ENCODE results near the gene QKI. TPM values are rescaled to one million over a fixed set of nuclear protein-coding genes. Genes with fewer than 3 reads are reported as not detected.

The QKI gene
- total RNA-seq, 6 experiments from 2014 or later, result 47.6 to 80.8 (median 76.3) TPM

DNA sequence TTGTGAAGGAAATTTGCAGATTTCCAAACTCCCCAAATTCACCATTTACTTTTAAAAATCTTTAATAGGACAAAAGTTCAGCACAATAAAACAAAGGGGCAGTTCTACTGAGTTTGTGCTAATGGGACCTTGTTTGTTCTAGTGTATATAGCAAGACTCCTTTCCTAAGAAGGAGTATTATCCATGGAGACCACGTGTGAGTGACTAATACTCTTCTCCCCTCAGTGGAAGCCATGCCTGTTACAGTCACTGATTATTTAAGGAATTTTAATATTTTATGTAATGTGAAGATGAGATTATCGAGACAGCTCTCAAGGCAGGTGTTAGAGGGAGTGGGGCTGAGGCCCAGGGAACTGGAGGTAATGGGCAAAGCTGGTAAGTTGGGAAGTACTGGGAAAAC lies 16.4 kb upstream of the QKI start:
- H3K9me3 ChIP-seq, result no peaks in the 10 kb centered on the region
- peaks cover 0 to 3% (median 0%) of the 10 kb centered on the region in 4 donors for H3K4me1 ChIP-seq
- intact Hi-C loops (cut with DNase I), result no loop called here
- ATAC-seq, result no peak
- H3K4me3 ChIP-seq, result no peak overlapping the region
- 91% methylated on average over 2 of the region's 2 CpGs for WGBS (ENCODE audit: insufficient coverage, low coverage, low lambda C conversion rate, missing lambda C conversion rate)
- H3K27ac ChIP-seq, result no peak overlapping the region
- TF ChIP-seq, protein P1, sequence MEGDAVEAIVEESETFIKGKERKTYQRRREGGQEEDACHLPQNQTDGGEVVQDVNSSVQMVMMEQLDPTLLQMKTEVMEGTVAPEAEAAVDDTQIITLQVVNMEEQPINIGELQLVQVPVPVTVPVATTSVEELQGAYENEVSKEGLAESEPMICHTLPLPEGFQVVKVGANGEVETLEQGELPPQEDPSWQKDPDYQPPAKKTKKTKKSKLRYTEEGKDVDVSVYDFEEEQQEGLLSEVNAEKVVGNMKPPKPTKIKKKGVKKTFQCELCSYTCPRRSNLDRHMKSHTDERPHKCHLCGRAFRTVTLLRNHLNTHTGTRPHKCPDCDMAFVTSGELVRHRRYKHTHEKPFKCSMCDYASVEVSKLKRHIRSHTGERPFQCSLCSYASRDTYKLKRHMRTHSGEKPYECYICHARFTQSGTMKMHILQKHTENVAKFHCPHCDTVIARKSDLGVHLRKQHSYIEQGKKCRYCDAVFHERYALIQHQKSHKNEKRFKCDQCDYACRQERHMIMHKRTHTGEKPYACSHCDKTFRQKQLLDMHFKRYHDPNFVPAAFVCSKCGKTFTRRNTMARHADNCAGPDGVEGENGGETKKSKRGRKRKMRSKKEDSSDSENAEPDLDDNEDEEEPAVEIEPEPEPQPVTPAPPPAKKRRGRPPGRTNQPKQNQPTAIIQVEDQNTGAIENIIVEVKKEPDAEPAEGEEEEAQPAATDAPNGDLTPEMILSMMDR (IDR thresholded peaks at IDR 0.05), result no peak
- no peak for TF ChIP-seq POLR2A (IDR thresholded peaks at IDR 0.05)
- H3K27me3 ChIP-seq, result no peaks in the 10 kb centered on the region
- DNase-seq, result no peak
- no peaks in the 10 kb centered on the region for H3K36me3 ChIP-seq

DNA sequence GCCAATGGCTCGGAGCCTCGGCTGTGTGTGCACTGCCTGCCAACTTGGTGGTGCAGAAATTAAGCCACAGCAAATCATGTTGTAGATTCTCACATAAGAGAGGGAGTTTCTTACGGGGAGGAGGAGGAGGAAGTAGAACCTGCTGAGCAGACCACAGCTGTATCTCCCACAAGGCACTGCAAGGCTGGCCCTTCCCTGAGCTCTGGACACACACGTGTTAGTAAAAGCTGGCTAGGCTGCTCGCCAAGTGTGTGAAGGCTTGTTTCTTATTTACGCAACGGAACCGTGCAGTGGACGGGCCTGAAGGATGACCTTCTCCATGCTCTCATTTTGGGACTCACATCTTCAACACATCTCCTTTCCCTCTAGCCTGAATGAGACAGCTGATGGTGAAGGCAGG lies 15.7 kb upstream of the QKI start:
- no peaks in the 10 kb centered on the region for H3K27me3 ChIP-seq
- intact Hi-C loops (cut with DNase I), result no loop called here
- peaks cover 0 to 3% (median 0%) of the 10 kb centered on the region in 4 donors for H3K4me1 ChIP-seq
- TF ChIP-seq, protein P1 (IDR thresholded peaks at IDR 0.05), result no peak
- TF ChIP-seq POLR2A (IDR thresholded peaks at IDR 0.05), result no peak
- H3K4me3 ChIP-seq, result no peak overlapping the region
- peak; percentile 54 to 69 (median 62) for ATAC-seq
- H3K27ac ChIP-seq, result no peak overlapping the region
- H3K9me3 ChIP-seq, result no peaks in the 10 kb centered on the region
- peak in 2 of 3 donors; percentile 59 to 72 for DNase-seq
- no peaks in the 10 kb centered on the region for H3K36me3 ChIP-seq
- WGBS (ENCODE audit: insufficient coverage, low coverage, low lambda C conversion rate, missing lambda C conversion rate), result 42% methylated on average over 2 of the region's 9 CpGs

DNA sequence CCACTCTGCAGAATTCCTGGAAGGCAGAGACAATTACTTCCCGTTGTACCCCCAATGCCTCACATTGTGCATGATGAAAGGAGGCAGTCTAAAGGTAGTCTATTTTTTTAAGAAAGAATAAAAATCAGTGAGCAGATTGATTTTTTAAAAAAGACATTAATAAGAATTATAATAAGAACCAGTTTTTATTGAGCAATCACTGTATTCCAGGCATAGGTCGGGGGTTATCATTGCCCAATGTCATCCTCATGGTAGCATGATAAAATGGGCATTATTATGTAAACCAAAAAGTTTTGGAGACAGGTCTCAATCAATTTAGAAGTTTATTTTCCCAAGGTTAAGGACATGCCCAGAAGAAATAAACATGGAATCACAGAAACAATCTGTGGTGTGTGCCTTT lies 14.0 kb upstream of the QKI start:
- Histone ChIP-seq H3K9me3 (no peaks in the 10 kb centered on the region), H3K27ac (no peak overlapping the region), H3K36me3 (no peaks in the 10 kb centered on the region), H3K4me3 (no peak overlapping the region), H3K4me1 (peaks cover 0 to 14% (median 5%) of the 10 kb centered on the region in 4 donors), H3K27me3 (no peaks in the 10 kb centered on the region)
- DNase-seq, result no peak
- intact Hi-C loops (cut with DNase I), result no loop called here
- no peak for ATAC-seq
- 67% methylated on average over 2 of the region's 2 CpGs for WGBS (ENCODE audit: insufficient coverage, low coverage, low lambda C conversion rate, missing lambda C conversion rate)
- no peak for TF ChIP-seq POLR2A (IDR thresholded peaks at IDR 0.05)
- TF ChIP-seq, protein P1 (IDR thresholded peaks at IDR 0.05), result no peak

DNA sequence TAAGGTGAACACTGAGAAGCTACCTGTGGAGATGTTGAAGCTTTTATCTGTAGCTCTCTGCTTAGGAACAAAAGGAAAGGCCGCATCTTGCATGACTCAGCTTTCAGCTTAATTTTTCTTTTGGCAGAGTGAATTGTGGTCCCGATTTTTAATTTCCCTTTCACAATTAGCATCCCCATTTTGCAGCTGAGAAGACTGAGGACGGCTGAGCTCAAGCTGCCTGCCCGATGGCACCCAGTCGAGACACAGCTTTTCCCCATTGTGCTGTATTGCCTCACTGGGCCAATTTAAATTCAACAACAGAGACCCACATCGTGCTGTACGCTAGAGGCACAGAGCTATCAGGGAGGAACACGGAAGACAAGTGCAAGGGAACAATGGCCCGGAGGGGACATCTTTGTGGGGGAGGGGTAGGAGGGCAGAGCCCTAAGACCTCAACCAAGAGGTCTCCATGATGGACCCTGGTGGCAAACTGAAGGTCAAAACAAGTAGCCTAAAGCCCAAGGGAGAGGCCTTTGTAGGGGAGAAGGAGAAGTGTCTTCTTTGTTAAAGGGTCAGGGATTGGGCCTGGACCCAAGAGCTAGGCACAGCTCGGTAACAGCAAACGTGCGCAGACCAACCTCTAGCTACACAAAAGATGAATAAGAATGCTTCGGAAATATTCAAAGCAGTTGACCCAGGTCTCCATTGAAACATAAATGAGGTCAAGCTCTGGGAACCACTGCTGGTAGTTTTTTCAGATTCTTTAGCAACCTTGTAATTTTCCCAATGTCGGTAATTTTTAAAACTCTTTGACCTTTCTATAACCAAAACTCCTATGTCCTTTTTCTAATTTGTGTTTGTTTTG lies 13.3 kb upstream of the QKI start:
- no peak overlapping the region for H3K4me3 ChIP-seq
- no peaks in the 10 kb centered on the region for H3K36me3 ChIP-seq
- H3K27me3 ChIP-seq, result no peaks in the 10 kb centered on the region
- ATAC-seq (no peak), DNase-seq (no peak)
- 92% methylated on average over 13 of the region's 14 CpGs for WGBS (ENCODE audit: insufficient coverage, low coverage, low lambda C conversion rate, missing lambda C conversion rate)
- TF ChIP-seq, protein P1 (IDR thresholded peaks at IDR 0.05), result no peak
- no peak for TF ChIP-seq POLR2A (IDR thresholded peaks at IDR 0.05)
- H3K9me3 ChIP-seq, result no peaks in the 10 kb centered on the region
- H3K4me1 ChIP-seq, result peaks cover 0 to 19% (median 8%) of the 10 kb centered on the region in 4 donors
- intact Hi-C loops (cut with DNase I), result no loop called here
- H3K27ac ChIP-seq, result no peak overlapping the region

Measured in right lobe of liver (tissue), 6 donors.